HAP-1 (cell line): ENCODE data around the gene OR5K4.
"Not testable (repeated sequence)": the region's sequence is repeated elsewhere in the genome, so short reads cannot be mapped to it uniquely, and the experiment has no call there.

ENCODE experiments used
- DNase-seq, 2 experiments: peaks; one replicate each; pipeline ENCODE4 v3.0.0-alpha.2; 2016 to 2020; ENCODE audit warnings: low spot score in 2 of 2
- H3K27me3 ChIP-seq: fragments of 250-450 bp; sonication (Bioruptor Pico); 2 replicates; pipeline ENCODE4 v1.5.1; 2020; ENCODE audit warnings: low read depth, mild to moderate bottlenecking, moderate library complexity
- H3K36me3 ChIP-seq: fragments of 250-450 bp; sonication (Bioruptor Pico); replicated peaks from 2 replicates; pipeline ENCODE4 v1.5.1; 2020; ENCODE audit warnings: mild to moderate bottlenecking
- H3K4me1 ChIP-seq: fragments of 250-450 bp; sonication (Bioruptor Pico); 2 replicates; pipeline ENCODE4 v1.5.1; 2020; ENCODE audit warnings: mild to moderate bottlenecking
- H3K4me3 ChIP-seq: fragments of 250-450 bp; sonication (Bioruptor Pico); 2 replicates; pipeline ENCODE4 v1.5.1; 2020; ENCODE audit warnings: mild to moderate bottlenecking, moderate library complexity
- H3K9me3 ChIP-seq: fragments of 250-450 bp; sonication (Bioruptor Pico); 2 replicates; pipeline ENCODE4 v1.5.1; 2020; ENCODE audit warnings: mild to moderate bottlenecking, moderate library complexity
- in situ Hi-C: fragments of 300-500 bp; cut with MboI; formaldehyde crosslinking; loops from 3 replicates; pipeline ENCODE4 v1.14.3; 2020; ENCODE audit warnings: low sequenced_read_pairs, inconsistent platforms, mixed read lengths

The OR5K4 gene

DNA sequence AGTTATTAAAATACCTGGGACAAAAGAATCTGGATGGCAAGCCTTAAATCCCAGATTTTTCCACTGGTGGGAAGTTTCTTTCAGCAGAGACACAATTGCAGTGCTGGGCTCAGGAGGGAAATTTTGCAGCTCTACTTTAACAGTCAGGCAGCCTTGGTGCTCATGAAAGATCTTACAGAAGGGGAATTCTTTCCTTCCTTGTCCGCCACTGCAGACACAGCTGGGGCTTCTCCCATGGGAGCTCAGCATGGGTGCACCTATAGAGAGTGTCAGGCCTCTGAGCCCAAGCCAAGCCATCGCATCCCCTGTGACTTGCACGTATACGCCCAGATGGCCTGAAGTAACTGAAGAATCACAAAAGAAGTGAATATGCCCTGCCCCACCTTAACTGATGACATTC, 42.8 kb downstream of the OR5K4 start:
- DNase-seq, H3K4me1 ChIP-seq, in situ Hi-C loops, H3K4me3 ChIP-seq, H3K27me3 ChIP-seq, H3K9me3 ChIP-seq, H3K36me3 ChIP-seq: not testable (repeated sequence)

DNA sequence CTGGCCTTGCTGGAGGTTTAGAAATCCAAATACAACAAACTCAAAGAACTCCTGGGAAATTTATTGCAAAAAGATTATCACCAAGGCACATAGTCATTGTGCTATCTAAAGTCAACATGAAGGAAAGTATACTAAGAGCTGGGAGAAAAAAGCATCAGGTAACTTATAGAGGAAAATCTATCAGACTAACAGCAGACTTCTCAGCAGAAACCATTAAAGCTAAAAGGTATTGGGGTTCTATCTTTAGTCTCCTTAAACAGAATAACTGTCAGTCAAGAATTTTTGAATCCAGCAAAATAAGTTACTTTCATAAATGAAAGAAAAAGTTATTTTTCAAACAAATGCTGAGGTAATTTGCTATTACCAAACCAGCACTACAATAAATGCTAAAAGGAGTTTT, 44.9 kb downstream of the OR5K4 start:
- Histone ChIP-seq H3K27me3 (no peaks in the 10 kb centered on the region), H3K9me3 (no peaks in the 10 kb centered on the region), H3K36me3 (no peaks in the 10 kb centered on the region), H3K4me1 (no peaks in the 10 kb centered on the region), H3K4me3 (no peak overlapping the region)
- in situ Hi-C loops: no loop called here
- DNase-seq: no peak

DNA sequence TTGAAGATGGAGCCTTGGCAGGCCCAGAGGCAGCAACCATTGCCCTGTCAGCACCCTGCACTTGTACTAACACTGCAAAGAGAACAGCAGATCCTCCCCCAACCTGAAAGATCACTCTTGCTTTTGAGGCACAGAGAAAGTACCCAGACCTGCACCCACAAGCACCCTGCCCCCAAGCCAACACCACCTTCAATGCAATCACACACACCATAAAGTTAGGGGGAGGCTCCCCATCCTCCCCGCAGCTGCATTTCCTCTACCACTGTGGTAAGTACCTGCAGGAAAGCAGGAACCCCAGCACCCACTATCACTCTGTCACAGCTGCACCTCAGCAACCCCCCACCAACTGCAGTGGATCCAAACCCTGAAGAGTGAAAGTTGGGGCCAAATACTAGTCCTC, 48.9 kb downstream of the OR5K4 start:
- Histone ChIP-seq H3K36me3 (no peaks in the 10 kb centered on the region), H3K4me3 (no peak overlapping the region), H3K9me3 (no peaks in the 10 kb centered on the region), H3K4me1 (no peaks in the 10 kb centered on the region), H3K27me3 (no peaks in the 10 kb centered on the region)
- in situ Hi-C loops: no loop called here
- DNase-seq: no peak

DNA sequence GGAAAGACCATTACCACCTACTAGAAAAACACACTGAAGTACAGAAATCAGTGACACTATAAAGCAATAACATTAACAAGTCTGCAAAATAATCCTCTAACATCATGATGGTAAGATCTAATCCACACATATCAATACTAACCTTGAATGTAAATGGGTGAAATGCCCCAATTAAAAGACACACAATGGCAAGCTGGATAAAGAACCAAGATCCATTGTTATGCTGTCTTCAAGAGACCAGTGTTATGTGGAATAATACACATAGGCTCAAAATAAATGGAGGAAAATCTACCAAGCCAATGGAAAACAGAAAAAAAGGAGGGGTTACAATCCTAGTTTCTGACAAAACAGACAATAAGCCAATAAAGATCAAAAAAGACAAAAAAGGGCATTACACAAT, 50.4 kb downstream of the OR5K4 start:
- H3K36me3 ChIP-seq: no peaks in the 10 kb centered on the region
- H3K4me1 ChIP-seq: no peaks in the 10 kb centered on the region
- in situ Hi-C loops: no loop called here
- no peaks in the 10 kb centered on the region for H3K27me3 ChIP-seq
- no peaks in the 10 kb centered on the region for H3K9me3 ChIP-seq
- no peak for DNase-seq
- no peak overlapping the region for H3K4me3 ChIP-seq
